H1 (cell line): Measurements from ENCODE around the gene PLK3. TPM values are rescaled to one million over a fixed set of nuclear protein-coding genes. Genes with fewer than 3 reads are reported as not detected.

ENCODE experiments used
- CTCF ChIA-PET: fragments of 300-600 bp; sonication (Branson Sonifier 250); formaldehyde crosslinking; loops from one replicate; lab custom pipeline; 2021; ENCODE audit not compliant: partially characterized antibody; lab: Charles Lee
- POLR2A ChIA-PET: fragments of 300-600 bp; sonication (Branson Sonifier 250); formaldehyde crosslinking; loops from one replicate; lab custom pipeline; 2021; ENCODE audit warnings: inconsistent platforms; ENCODE audit not compliant: partially characterized antibody; lab: Charles Lee
- DNase-seq, 2 experiments: peaks; one replicate each; pipeline versions ENCODE4 v3.0.0 to v3.0.0-alpha.2; 2010 to 2022; ENCODE audit warnings: low spot score in 2 of 2, low read depth in 1 of 2, mixed read lengths in 1 of 2
- FAIRE-seq: peaks from 2 replicates; lab custom pipeline; 2011; peaks lifted over from hg19 to GRCh38; lab: Jason Lieb, UNC
- H2AFZ ChIP-seq: 2 replicates; pipeline ENCODE4 v1.8.1; 2012; ENCODE audit warnings: low read length, inconsistent platforms
- H2AK5ac ChIP-seq: 2 replicates; pipeline ENCODE4 v1.6.1; 2013; ENCODE audit warnings: low read depth, low read length
- H2BK120ac ChIP-seq: replicated peaks from 2 replicates; pipeline ENCODE3; 2013; ENCODE audit warnings: low read depth, low read length, inconsistent platforms
- H2BK12ac ChIP-seq: 2 replicates; pipeline ENCODE4 v1.6.1; 2013; ENCODE audit warnings: low read depth, low read length
- H2BK15ac ChIP-seq: 2 replicates; pipeline ENCODE4 v1.6.1; 2013; ENCODE audit warnings: low read length
- H2BK20ac ChIP-seq: 2 replicates; pipeline ENCODE4 v1.6.1; 2013; ENCODE audit warnings: low read length
- H2BK5ac ChIP-seq: 2 replicates; pipeline ENCODE4 v1.6.1; 2013; ENCODE audit warnings: low read depth, low read length
- H3K14ac ChIP-seq: 2 replicates; pipeline ENCODE4 v1.6.1; 2013; ENCODE audit warnings: inconsistent platforms; ENCODE audit not compliant: insufficient read length
- H3K18ac ChIP-seq: 2 replicates; pipeline ENCODE4 v1.6.1; 2013; ENCODE audit warnings: low read length; ENCODE audit errors: extremely low read depth
- H3K23ac ChIP-seq: 2 replicates; pipeline ENCODE4 v1.6.1; 2013; ENCODE audit warnings: inconsistent platforms; ENCODE audit not compliant: insufficient read length
- H3K23me2 ChIP-seq: 2 replicates; pipeline ENCODE4 v1.6.1; 2013; ENCODE audit warnings: low read depth, low read length
- H3K27ac ChIP-seq: 2 replicates; pipeline ENCODE4 v1.6.1; 2011; ENCODE audit warnings: low read depth, low read length, inconsistent platforms
- H3K27me3 ChIP-seq, 4 experiments: replicated peaks in 1 of 4; 1 replicate in 1 of 4; 2 replicates in 3 of 4; pipeline versions ENCODE4 v1.6.1 to v1.8.1; 2011 to 2013; ENCODE audit warnings: low read length in 3 of 4, mild to moderate bottlenecking in 3 of 4, inconsistent platforms in 2 of 4, mixed read lengths in 2 of 4, moderate library complexity in 1 of 4; ENCODE audit not compliant: control insufficient read depth in 3 of 4, insufficient read depth in 3 of 4; ENCODE audit errors: extremely low read depth in 1 of 4
- H3K36me3 ChIP-seq, 4 experiments: 2 replicates each; pipeline versions ENCODE4 v1.6.1 to v1.8.1; 2011 to 2013; ENCODE audit warnings: mild to moderate bottlenecking in 4 of 4, low read length in 3 of 4, moderate library complexity in 2 of 4, control low read depth in 1 of 4, inconsistent platforms in 1 of 4; ENCODE audit not compliant: insufficient read depth in 4 of 4, control insufficient read depth in 2 of 4
- H3K4ac ChIP-seq: replicated peaks from 2 replicates; pipeline ENCODE3; 2013; ENCODE audit warnings: low read length, low read depth, mixed read lengths, inconsistent platforms; ENCODE audit not compliant: insufficient read length
- H3K4me1 ChIP-seq, 4 experiments: replicated peaks in 1 of 4; 1 replicate in 1 of 4; 2 replicates in 3 of 4; pipeline versions ENCODE4 v1.6.1 to v1.8.1; 2011 to 2013; ENCODE audit warnings: low read length in 3 of 4, inconsistent platforms in 2 of 4, mixed read lengths in 1 of 4; ENCODE audit not compliant: insufficient read depth in 4 of 4, control insufficient read depth in 3 of 4
- H3K4me2 ChIP-seq, 2 experiments: 2 replicates each; pipeline versions ENCODE4 v1.6.1 to v1.8.1; 2011 to 2013; ENCODE audit warnings: low read depth in 2 of 2, low read length in 2 of 2, control low read depth in 1 of 2, inconsistent platforms in 1 of 2, mild to moderate bottlenecking in 1 of 2; ENCODE audit not compliant: insufficient read depth in 1 of 2
- H3K4me3 ChIP-seq, 4 experiments: fragments of 200-600, 300-600 bp in 1 of 4; sonication (generic), shearing (Covaris generic), sonication (Bioruptor Twin) in 1 of 4; 2 replicates each; pipeline versions ENCODE4 v1.5.1 to v1.8.1; 2011 to 2016; ENCODE audit warnings: low read length in 4 of 4, low read depth in 3 of 4, control low read depth in 2 of 4, inconsistent platforms in 2 of 4, mild to moderate bottlenecking in 2 of 4, mixed read lengths in 1 of 4, moderate library complexity in 1 of 4; ENCODE audit not compliant: insufficient read depth in 2 of 4; ENCODE audit errors: extremely low read depth in 1 of 4
- H3K56ac ChIP-seq: replicated peaks from 2 replicates; pipeline ENCODE3; 2013; ENCODE audit warnings: low read depth, mild to moderate bottlenecking, mixed read lengths, low read length, inconsistent platforms; ENCODE audit not compliant: insufficient read length
- H3K79me1 ChIP-seq: 2 replicates; pipeline ENCODE4 v1.6.1; 2013; ENCODE audit warnings: low read depth, low read length, control low read depth
- H3K79me2 ChIP-seq, 2 experiments: 2 replicates each; pipeline versions ENCODE4 v1.6.1 to v1.8.1; 2012 to 2013; ENCODE audit warnings: low read length in 2 of 2, mild to moderate bottlenecking in 2 of 2, inconsistent platforms in 1 of 2; ENCODE audit not compliant: insufficient read depth in 2 of 2, control insufficient read depth in 1 of 2
- H3K9ac ChIP-seq, 4 experiments: replicated peaks in 1 of 4; 1 replicate in 1 of 4; 2 replicates in 3 of 4; pipeline versions ENCODE4 v1.6.1 to v1.8.1; 2011 to 2013; ENCODE audit warnings: low read depth in 3 of 4, low read length in 3 of 4, control low read depth in 2 of 4, mild to moderate bottlenecking in 2 of 4, moderate library complexity in 2 of 4, inconsistent platforms in 1 of 4; ENCODE audit errors: extremely low read depth in 1 of 4
- H3K9me3 ChIP-seq, 2 experiments: 2 replicates each; pipeline versions ENCODE4 v1.6.1 to v1.8.1; 2012 to 2013; ENCODE audit warnings: mild to moderate bottlenecking in 2 of 2, moderate library complexity in 2 of 2, control low read depth in 1 of 2, inconsistent platforms in 1 of 2, low read depth in 1 of 2, low read length in 1 of 2, mixed read lengths in 1 of 2; ENCODE audit not compliant: insufficient read depth in 2 of 2
- H4K20me1 ChIP-seq, 2 experiments: replicated peaks in 1 of 2; 2 replicates each; pipeline versions ENCODE3 to v1.8.1; 2011 to 2013; ENCODE audit warnings: inconsistent platforms in 2 of 2, low read length in 2 of 2, mild to moderate bottlenecking in 1 of 2; ENCODE audit not compliant: insufficient read depth in 2 of 2, control insufficient read depth in 1 of 2
- H4K5ac ChIP-seq: 2 replicates; pipeline ENCODE4 v1.6.1; 2013; ENCODE audit warnings: low read length, low read depth, mixed read lengths, inconsistent platforms; ENCODE audit not compliant: insufficient read length
- H4K8ac ChIP-seq: 2 replicates; pipeline ENCODE4 v1.8.0; 2013; ENCODE audit warnings: mild to moderate bottlenecking, moderate library complexity, low read length, inconsistent platforms; ENCODE audit not compliant: insufficient read depth; ENCODE audit errors: extremely low read depth
- H4K91ac ChIP-seq: replicated peaks from 2 replicates; pipeline ENCODE3; 2013; ENCODE audit warnings: low read length, mixed read lengths, inconsistent platforms; ENCODE audit not compliant: insufficient read length
- BRCA1 ChIP-seq: IDR thresholded peaks from 2 replicates; pipeline ENCODE4 v1.6.1; 2012; ENCODE audit warnings: low read depth, low read length, improper control_type of control experiment
- CBX5 ChIP-seq: fragments of 300-800, 300-1000 bp; sonication (generic); IDR thresholded peaks from 2 replicates; pipeline ENCODE4 v1.7.1; 2016; ENCODE audit warnings: antibody characterized with exemption, low read length, low read depth
- CEBPB ChIP-seq: IDR thresholded peaks from 2 replicates; pipeline ENCODE4 v1.6.1; 2012; ENCODE audit warnings: low read depth, low read length
- CTBP2 ChIP-seq: IDR thresholded peaks from 2 replicates; pipeline ENCODE4 v1.7.0; 2011; ENCODE audit warnings: borderline replicate concordance, mild to moderate bottlenecking, moderate library complexity, mixed read lengths, low read length; ENCODE audit not compliant: insufficient read depth, insufficient read length
- EP300 ChIP-seq, 2 experiments: IDR thresholded peaks; 1 replicate in 1 of 2; 2 replicates in 1 of 2; pipeline ENCODE4 v1.6.1; 2011 to 2012; ENCODE audit warnings: low read depth in 2 of 2, low read length in 2 of 2, mild to moderate bottlenecking in 2 of 2, borderline replicate concordance in 1 of 2, inconsistent platforms in 1 of 2, moderate library complexity in 1 of 2
- GABPA ChIP-seq: IDR thresholded peaks from 2 replicates; pipeline ENCODE4 v1.6.1; 2011; ENCODE audit warnings: mild to moderate bottlenecking, low read length, moderate library complexity, borderline replicate concordance; ENCODE audit not compliant: insufficient read depth
- JUN ChIP-seq: IDR thresholded peaks from 2 replicates; pipeline ENCODE4 v1.6.1; 2011; ENCODE audit warnings: low read depth, mild to moderate bottlenecking, improper control_type of control experiment, low read length
- RXRA ChIP-seq: IDR thresholded peaks from 2 replicates; pipeline ENCODE4 v1.6.1; 2011; ENCODE audit warnings: low read depth, mild to moderate bottlenecking, low read length, moderate library complexity; ENCODE audit not compliant: insufficient read depth
- SAP30 ChIP-seq: fragments of 300-600 bp; sonication (generic); IDR thresholded peaks from 2 replicates; pipeline ENCODE4 v1.7.1; 2012; ENCODE audit warnings: low read length, moderate library complexity, mild to moderate bottlenecking, inconsistent platforms; ENCODE audit not compliant: insufficient read depth, insufficient replicate concordance
- SIX5 ChIP-seq: IDR thresholded peaks from 2 replicates; pipeline ENCODE4 v1.6.1; 2011; ENCODE audit warnings: mild to moderate bottlenecking, low read depth, low read length
- SRF ChIP-seq: IDR thresholded peaks from 2 replicates; pipeline ENCODE4 v1.6.1; 2011; ENCODE audit warnings: mild to moderate bottlenecking, low read depth, low read length, moderate library complexity
- TAF7 ChIP-seq: optimal IDR thresholded peaks from 2 replicates; pipeline ENCODE3; 2011; ENCODE audit warnings: low read depth, mild to moderate bottlenecking, inconsistent platforms, low read length, moderate library complexity, borderline replicate concordance
- TCF12 ChIP-seq: IDR thresholded peaks from 2 replicates; pipeline ENCODE4 v1.6.1; 2011; ENCODE audit warnings: low read depth, mild to moderate bottlenecking, low read length
- WGBS, 2 experiments: shearing (Covaris generic) in 1 of 2; methylation state at CpG; one replicate each; pipeline versions ENCODE4 v1.1.6 to v1.1.7; 2013 to 2015; ENCODE audit warnings: low lambda C conversion rate in 2 of 2, mixed read lengths in 2 of 2, inconsistent platforms in 1 of 2, low coverage in 1 of 2, missing lambda C conversion rate in 1 of 2; ENCODE audit not compliant: insufficient replicate concordance in 2 of 2, insufficient coverage in 1 of 2, insufficient read length in 1 of 2; ENCODE audit errors: extremely low coverage in 1 of 2, missing lambda C conversion rate in 1 of 2; 5-methylcytosine and 5-hydroxymethylcytosine counted together
- polyA plus RNA-seq, 7 experiments: library from polyadenylated mRNA; depleted of rRNA in 3 of 7; stranded (reverse) in 5 of 7; unstranded in 2 of 7; fragments of >200 nt in 5 of 7; fragments of 200-250 nt in 2 of 7; gene quantifications; 1 replicate in 5 of 7; 2 replicates in 1 of 7; 4 replicates in 1 of 7; pipeline versions ENCODE4 v1.2.1 to v1.2.3, GENCODE V29; 2011 to 2013; ENCODE audit warnings: missing spikeins in 2 of 7, mixed read lengths in 2 of 7
- total RNA-seq: library from RNA; stranded (reverse); fragmentation: NEBNext Ultra II Directional; extraction: Animal tissue kit (Norgen Biotek cat#: 25700); gene quantifications from 2 replicates; pipeline ENCODE4 v1.2.1, GENCODE V29; 2021

PLK3 gene
- total and polyA plus RNA-seq, 2 of the 8 experiments (the other 6 are each of a cell fraction or from before 2014, with no cell fraction given): 7.9 to 12.3 TPM

- POLR2A ChIA-PET: interaction anchor here (1.0 to 1.7 kb wide), 2 partner anchors 11 to 160 kb away, joined by 3 read pairs; no protein-coding TSS in a partner anchor
- Histone ChIP-seq H3K9me3 (no peaks in the 10 kb centered on the region), H4K5ac (no peak overlapping the region), H3K79me2 (no peaks in the 10 kb centered on the region), H3K14ac (no peak overlapping the region), H2BK120ac (no peak overlapping the region), H3K4me3 (no peak overlapping the region), H2BK15ac (no peak overlapping the region), H3K56ac (no peak overlapping the region), H3K27me3 (no peaks in the 10 kb centered on the region), H3K27ac (no peak overlapping the region), H3K4me1 (no peaks in the 10 kb centered on the region), H2BK12ac (no peak overlapping the region), H3K79me1 (no peaks in the 10 kb centered on the region), H2AFZ (no peak overlapping the region), H2BK20ac (no peak overlapping the region), H3K4ac (no peak overlapping the region), H3K23me2 (no peaks in the 10 kb centered on the region), H3K4me2 (no peak overlapping the region), H3K9ac (no peak overlapping the region), H3K23ac (no peak overlapping the region), H4K8ac (no peak overlapping the region), H2BK5ac (no peak overlapping the region), H2AK5ac (no peak overlapping the region), H3K18ac (no peak overlapping the region), H4K91ac (no peak overlapping the region), H3K36me3 (no peaks in the 10 kb centered on the region), H4K20me1 (no peaks in the 10 kb centered on the region)
- no CpG with 5 or more reads among the region's 1 CpG for WGBS, 2 experiments
- FAIRE-seq: no peak
- CTCF ChIA-PET: interaction anchor here (0.7 to 2.1 kb wide), 4 partner anchors 9 to 846 kb away, joined by 3 to 6 read pairs (median 4); no protein-coding TSS in a partner anchor
- no peak for DNase-seq
- TF ChIP-seq CEBPB (no peak), TAF7 (no peak), SAP30 (no peak), JUN (no peak), SRF (no peak), RXRA (no peak), SIX5 (no peak), GABPA (no peak), EP300 (IDR thresholded peaks at IDR 0.05; ENCODE audit: borderline replicate concordance in 1 of 2, low read depth in 2 of 2, low read length in 2 of 2) (no peak), BRCA1 (no peak), TCF12 (no peak), CBX5 (no peak), CTBP2 (no peak)
These were observed 54.8 kb downstream of the PLK3 start for GRCh38 chr1:44854970-44855369.
